Measurements from ENCODE around the gene RIC3. TPM values are rescaled to one million over a fixed set of nuclear protein-coding genes. Genes with fewer than 3 reads are reported as not detected.

RIC3 gene
- total and polyA plus RNA-seq, 2 donors (not counting 1 experiment from before 2014, with no cell fraction given), result not detected

DNA sequence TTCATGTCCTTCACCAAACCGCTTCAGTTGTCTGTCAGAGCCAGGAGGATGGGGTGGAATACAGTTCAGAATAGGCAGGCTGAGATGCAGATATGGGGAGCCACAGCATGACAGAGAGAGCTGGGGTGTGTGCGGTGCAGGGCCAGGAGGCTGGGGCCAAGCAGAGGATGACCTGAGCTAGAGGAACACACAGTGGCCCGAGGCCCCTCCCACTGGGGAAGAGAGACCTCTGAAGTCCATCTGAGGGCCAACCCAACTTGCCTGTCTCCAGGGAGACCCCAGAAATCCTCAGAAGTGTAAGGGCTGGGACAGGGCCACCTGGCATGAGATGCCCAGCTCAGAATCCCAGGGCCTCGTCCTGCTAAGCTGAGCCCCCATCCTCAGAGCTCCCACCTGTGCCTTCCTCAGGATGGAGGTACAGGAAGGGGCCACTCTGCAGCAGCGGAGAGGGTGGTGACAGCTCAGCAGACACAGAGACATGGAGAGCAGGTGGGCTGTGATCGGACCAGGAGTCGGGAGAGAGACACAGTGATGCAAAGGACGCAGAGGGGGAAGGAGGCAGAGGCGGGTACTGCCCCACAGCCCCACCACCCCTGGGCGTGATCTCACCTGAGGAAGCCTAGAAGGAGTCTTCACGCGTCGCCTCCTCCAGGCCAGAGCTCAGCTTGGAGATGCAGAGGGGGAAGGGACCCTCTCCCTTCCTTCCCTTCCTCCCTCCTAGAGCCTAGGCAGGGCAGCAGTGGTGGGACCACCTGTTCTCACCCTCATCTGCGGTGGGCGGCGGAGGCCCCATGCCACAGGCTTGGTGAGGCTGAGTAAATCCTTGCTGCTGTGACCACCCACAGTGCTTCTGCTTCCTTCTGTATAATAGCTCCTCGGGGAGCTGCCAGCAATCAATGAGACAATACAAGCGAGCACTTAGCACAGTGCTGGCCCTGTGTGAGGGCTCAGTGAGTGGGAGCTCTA, 96.9 kb downstream of the RIC3 start:
- DNase-seq (ENCODE audit: low read depth in 2 of 2), result no peak
- H3K79me2 ChIP-seq (ENCODE audit: control insufficient read depth, insufficient read depth, low read length), result no peaks in the 10 kb centered on the region
- no peak overlapping the region for H3K4me2 ChIP-seq (ENCODE audit: extremely low read depth, insufficient read depth, low read length)
- H3K4me3 ChIP-seq (replicated peaks in 1 of 4; ENCODE audit: control extremely low read depth in 1 of 4, insufficient read depth in 1 of 4, low read depth in 3 of 4, low read length in 4 of 4), result no peak overlapping the region
- peaks cover 4% of the 10 kb centered on the region for H3K27me3 ChIP-seq (ENCODE audit: control insufficient read depth, insufficient read depth, low read length)
- no peak overlapping the region for H2AFZ ChIP-seq (ENCODE audit: low read length)
- no peaks in the 10 kb centered on the region for H4K20me1 ChIP-seq (ENCODE audit: control insufficient read depth, extremely low read depth, insufficient read depth, low read length)
- H3K36me3 ChIP-seq (ENCODE audit: control insufficient read depth, insufficient read depth, low read length), result no peaks in the 10 kb centered on the region
- H3K9me3 ChIP-seq (ENCODE audit: control insufficient read depth, insufficient read depth, low read depth, low read length), result no peaks in the 10 kb centered on the region
- no peak overlapping the region for H3K27ac ChIP-seq (ENCODE audit: insufficient read depth, low read length)
- H3K4me1 ChIP-seq (ENCODE audit: control insufficient read depth, extremely low read depth, insufficient read depth, low read length), result peaks cover 9% of the 10 kb centered on the region
- TF ChIP-seq EZH2 (IDR thresholded peaks at IDR 0.05; ENCODE audit: low read length, missing control alignments), result no peak
- TF ChIP-seq, protein P1, sequence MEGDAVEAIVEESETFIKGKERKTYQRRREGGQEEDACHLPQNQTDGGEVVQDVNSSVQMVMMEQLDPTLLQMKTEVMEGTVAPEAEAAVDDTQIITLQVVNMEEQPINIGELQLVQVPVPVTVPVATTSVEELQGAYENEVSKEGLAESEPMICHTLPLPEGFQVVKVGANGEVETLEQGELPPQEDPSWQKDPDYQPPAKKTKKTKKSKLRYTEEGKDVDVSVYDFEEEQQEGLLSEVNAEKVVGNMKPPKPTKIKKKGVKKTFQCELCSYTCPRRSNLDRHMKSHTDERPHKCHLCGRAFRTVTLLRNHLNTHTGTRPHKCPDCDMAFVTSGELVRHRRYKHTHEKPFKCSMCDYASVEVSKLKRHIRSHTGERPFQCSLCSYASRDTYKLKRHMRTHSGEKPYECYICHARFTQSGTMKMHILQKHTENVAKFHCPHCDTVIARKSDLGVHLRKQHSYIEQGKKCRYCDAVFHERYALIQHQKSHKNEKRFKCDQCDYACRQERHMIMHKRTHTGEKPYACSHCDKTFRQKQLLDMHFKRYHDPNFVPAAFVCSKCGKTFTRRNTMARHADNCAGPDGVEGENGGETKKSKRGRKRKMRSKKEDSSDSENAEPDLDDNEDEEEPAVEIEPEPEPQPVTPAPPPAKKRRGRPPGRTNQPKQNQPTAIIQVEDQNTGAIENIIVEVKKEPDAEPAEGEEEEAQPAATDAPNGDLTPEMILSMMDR (conservative IDR thresholded peaks at IDR 0.05 in 1 of 2, IDR thresholded peaks at IDR 0.05 in 1 of 2; ENCODE audit: low read depth in 1 of 2, low read length in 2 of 2), result no peak
- no peak overlapping the region for H3K9ac ChIP-seq (ENCODE audit: insufficient read depth, low read length)

- no peak for TF ChIP-seq EZH2 (IDR thresholded peaks at IDR 0.05; ENCODE audit: low read length, missing control alignments)
- TF ChIP-seq, protein P1 (conservative IDR thresholded peaks at IDR 0.05 in 1 of 2, IDR thresholded peaks at IDR 0.05 in 1 of 2; ENCODE audit: low read depth in 1 of 2, low read length in 2 of 2), result peak; percentile 43 to 47
- H3K27ac ChIP-seq (ENCODE audit: insufficient read depth, low read length), result no peak overlapping the region
- peak; percentile 22 to 74 for DNase-seq (ENCODE audit: low read depth in 2 of 2)
These were observed 98.3 kb downstream of the RIC3 start for GRCh38 chr11:8070417-8071115.

GRCh38 chr11:8069771-8070170, 99.1 kb downstream of the RIC3 start:
- TF ChIP-seq EZH2 (IDR thresholded peaks at IDR 0.05; ENCODE audit: low read length, missing control alignments), result no peak
- TF ChIP-seq, protein P1 (conservative IDR thresholded peaks at IDR 0.05 in 1 of 2, IDR thresholded peaks at IDR 0.05 in 1 of 2; ENCODE audit: low read depth in 1 of 2, low read length in 2 of 2), result no peak
- H3K27ac ChIP-seq (ENCODE audit: insufficient read depth, low read length), result no peak overlapping the region
- H3K36me3 ChIP-seq (ENCODE audit: control insufficient read depth, insufficient read depth, low read length), result no peaks in the 10 kb centered on the region

More at GRCh38 chr11:8070417-8071115, 98.3 kb downstream of the RIC3 start:
- Histone ChIP-seq H3K4me2 (ENCODE audit: extremely low read depth, insufficient read depth, low read length) (no peak overlapping the region), H3K9ac (ENCODE audit: insufficient read depth, low read length) (no peak overlapping the region), H3K79me2 (ENCODE audit: control insufficient read depth, insufficient read depth, low read length) (no peaks in the 10 kb centered on the region), H3K9me3 (ENCODE audit: control insufficient read depth, insufficient read depth, low read depth, low read length) (no peaks in the 10 kb centered on the region), H4K20me1 (ENCODE audit: control insufficient read depth, extremely low read depth, insufficient read depth, low read length) (no peaks in the 10 kb centered on the region), H3K36me3 (ENCODE audit: control insufficient read depth, insufficient read depth, low read length) (no peaks in the 10 kb centered on the region), H2AFZ (ENCODE audit: low read length) (no peak overlapping the region), H3K4me1 (ENCODE audit: control insufficient read depth, extremely low read depth, insufficient read depth, low read length) (peaks cover 9% of the 10 kb centered on the region), H3K4me3 (replicated peaks in 1 of 4; ENCODE audit: control extremely low read depth in 1 of 4, insufficient read depth in 1 of 4, low read depth in 3 of 4, low read length in 4 of 4) (no peak overlapping the region), H3K27me3 (ENCODE audit: control insufficient read depth, insufficient read depth, low read length) (peaks cover 4% of the 10 kb centered on the region)

More at GRCh38 chr11:8069771-8070170, 99.1 kb downstream of the RIC3 start:
- H3K9me3 ChIP-seq (ENCODE audit: control insufficient read depth, insufficient read depth, low read depth, low read length), result no peaks in the 10 kb centered on the region
- H3K27me3 ChIP-seq (ENCODE audit: control insufficient read depth, insufficient read depth, low read length), result peaks cover 4% of the 10 kb centered on the region
- peaks cover 9% of the 10 kb centered on the region for H3K4me1 ChIP-seq (ENCODE audit: control insufficient read depth, extremely low read depth, insufficient read depth, low read length)
- H4K20me1 ChIP-seq (ENCODE audit: control insufficient read depth, extremely low read depth, insufficient read depth, low read length), result no peaks in the 10 kb centered on the region
- H3K9ac ChIP-seq (ENCODE audit: insufficient read depth, low read length), result no peak overlapping the region
- no peak overlapping the region for H2AFZ ChIP-seq (ENCODE audit: low read length)
- no peak for DNase-seq (ENCODE audit: low read depth in 2 of 2)
- H3K4me3 ChIP-seq (replicated peaks in 1 of 4; ENCODE audit: control extremely low read depth in 1 of 4, insufficient read depth in 1 of 4, low read depth in 3 of 4, low read length in 4 of 4), result no peak overlapping the region
- H3K4me2 ChIP-seq (ENCODE audit: extremely low read depth, insufficient read depth, low read length), result no peak overlapping the region
- H3K79me2 ChIP-seq (ENCODE audit: control insufficient read depth, insufficient read depth, low read length), result no peaks in the 10 kb centered on the region
